GM19467 (cell line): ENCODE results near the gene ARHGAP5.

Source experiments
- ATAC-seq: cut with Tn5 transposase; IDR thresholded peaks from one replicate; pipeline ENCODE4 v1.9.1; 2021; ENCODE audit warnings: mild to moderate bottlenecking, moderate library complexity; ENCODE audit not compliant: unreplicated experiment

The ARHGAP5 gene

DNA sequence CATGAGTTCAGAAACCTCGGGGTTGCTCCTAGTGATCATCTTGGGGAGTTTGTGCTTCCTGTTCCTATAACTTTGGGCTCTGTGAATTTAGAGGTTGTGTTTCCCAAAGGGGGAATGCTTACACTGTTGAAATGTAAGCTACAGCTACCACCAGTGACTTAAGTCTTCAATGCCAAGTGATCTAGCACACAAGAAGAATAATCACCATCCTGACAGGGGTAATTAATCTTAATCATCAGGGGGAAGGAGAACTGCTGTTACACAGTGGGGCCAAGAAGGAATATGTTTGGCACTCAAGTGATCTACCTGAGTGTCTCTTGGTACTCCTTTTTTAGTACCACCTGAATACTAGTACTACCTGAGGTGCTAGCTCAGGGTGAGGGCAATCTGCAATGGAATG lies 89.8 kb downstream of the ARHGAP5 start:
- no peak for ATAC-seq

DNA sequence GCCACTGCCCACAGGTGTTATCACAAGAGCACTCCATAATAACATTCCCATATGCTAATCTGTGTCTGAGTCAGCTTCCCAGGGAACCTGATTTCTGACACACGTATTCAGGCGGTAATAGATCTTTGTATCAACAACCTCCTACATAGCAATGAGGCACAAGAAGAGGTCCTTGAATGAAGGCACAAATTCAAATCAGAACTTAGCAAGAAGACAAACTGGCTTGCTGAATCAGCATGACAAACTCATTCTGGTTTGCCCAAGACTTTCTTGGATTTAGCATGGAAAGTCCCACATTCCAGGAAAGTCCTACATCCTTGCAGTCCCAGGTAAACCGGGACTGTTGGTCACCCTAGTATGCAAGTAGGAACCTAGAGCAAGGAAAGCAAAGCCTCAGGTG lies 90.8 kb downstream of the ARHGAP5 start:
- ATAC-seq, result no peak

DNA sequence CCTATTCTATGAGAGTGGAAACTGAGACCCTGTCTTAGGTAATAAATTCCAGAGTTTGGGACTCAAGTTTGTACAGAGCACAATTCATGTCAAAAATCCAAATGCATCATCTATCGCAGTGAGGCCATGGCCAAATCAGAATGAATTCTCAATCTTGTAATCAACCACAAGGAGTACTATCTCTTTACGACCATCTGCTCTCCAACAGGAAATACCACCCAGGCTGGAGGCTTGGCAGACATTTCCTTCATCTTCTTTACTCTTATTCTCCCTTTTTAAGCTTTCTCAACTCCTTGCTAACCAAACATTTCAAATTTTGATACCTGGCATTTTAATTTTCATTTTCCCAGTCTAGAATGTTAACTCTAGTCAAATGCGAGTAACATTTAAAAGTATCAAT lies 92.1 kb downstream of the ARHGAP5 start:
- ATAC-seq, result no peak

DNA sequence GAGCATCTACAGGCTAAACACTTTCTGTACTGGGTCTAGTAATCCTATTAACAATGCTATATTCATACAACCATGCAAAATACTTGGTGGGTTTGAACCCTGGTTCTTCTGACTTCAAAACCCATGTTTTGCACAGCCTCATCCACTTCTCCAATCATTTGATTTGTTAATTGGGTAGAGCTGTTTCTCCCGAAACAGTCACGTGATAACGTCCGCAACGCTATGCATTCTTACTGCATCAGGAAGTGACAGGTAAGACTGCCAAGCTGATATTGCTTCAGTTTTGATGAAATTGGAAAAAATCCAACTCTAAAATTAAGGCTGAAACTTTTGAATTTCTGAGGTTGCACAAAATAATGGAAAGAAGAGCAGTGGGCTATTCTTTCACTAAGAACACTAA lies 94.4 kb downstream of the ARHGAP5 start:
- ATAC-seq, result no peak

- no peak for ATAC-seq
Measured at GRCh38 chr14:32183151-32184058, 106.3 kb downstream of the ARHGAP5 start.

DNA sequence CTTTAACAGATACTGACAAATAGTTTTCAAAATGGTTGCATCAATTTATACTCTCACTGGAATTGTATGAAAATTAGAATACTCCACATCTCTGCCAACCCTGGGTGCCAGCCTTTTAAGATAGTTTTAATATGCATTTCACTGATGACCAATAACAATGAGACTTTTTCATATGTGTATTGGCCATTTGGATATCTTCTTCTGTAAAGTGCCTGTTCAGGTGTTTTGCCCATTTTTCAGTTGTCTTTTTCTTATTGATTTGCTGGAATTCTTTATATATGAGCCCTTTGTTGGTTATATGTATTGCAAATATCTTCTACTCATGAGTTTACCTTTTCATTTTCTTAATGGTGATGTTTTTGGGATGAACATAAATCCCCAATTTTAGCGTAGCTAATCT lies 108.0 kb downstream of the ARHGAP5 start:
- no peak for ATAC-seq

- ATAC-seq, result peak; percentile 66
Measured at GRCh38 chr14:32186248-32186647, 109.1 kb downstream of the ARHGAP5 start.

DNA sequence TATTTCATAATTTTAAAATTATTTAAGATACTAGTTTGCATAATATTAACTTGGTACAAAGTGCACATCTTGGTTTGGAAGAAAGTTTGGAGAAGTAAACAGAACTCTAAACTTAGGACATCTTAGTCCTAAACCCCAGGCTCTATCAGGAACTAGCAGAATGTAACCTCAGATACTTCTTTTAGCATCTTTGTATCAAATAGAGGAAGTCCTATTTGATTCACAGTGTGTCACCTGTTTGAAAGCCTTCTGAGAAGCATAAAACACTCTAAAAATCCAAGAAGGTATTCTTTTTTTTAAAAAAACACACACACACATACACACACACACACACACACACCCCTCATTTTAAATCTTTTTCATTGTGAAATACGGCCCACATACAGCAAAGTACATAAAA lies 112.7 kb downstream of the ARHGAP5 start:
- no peak for ATAC-seq

GRCh38 chr14:32190673-32191072 lies 113.6 kb downstream of the ARHGAP5 start:
- no peak for ATAC-seq

DNA sequence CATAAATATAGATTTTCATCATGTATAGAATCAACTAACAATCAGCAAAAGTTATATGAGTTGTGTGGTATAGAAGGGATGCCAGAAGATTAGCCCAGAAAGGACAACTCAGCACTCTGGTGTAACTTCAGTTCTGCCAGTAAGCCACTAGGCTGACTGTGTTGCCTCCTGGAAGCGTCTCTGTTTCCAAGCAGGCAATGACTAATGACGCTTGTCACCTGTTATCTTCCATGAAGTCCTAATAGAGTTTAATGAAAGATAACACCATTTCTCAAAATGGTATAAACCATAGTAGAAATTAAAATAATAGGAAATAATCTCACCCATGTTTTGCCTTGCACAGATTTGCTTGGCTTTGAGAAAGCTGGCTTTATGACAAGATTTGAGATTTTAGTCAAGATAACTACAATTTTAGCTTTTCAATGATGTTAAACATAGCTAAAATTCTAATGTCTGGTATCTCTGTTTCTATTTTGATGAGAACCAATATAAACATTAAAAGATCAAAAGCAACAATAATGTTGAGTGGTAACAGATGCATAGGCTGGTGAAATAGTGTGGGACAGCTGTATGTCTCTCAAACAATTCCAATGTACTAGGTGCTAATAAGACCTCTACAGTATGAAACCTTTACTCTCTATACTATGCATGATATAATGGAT lies 115.7 kb downstream of the ARHGAP5 start:
- no peak for ATAC-seq

DNA sequence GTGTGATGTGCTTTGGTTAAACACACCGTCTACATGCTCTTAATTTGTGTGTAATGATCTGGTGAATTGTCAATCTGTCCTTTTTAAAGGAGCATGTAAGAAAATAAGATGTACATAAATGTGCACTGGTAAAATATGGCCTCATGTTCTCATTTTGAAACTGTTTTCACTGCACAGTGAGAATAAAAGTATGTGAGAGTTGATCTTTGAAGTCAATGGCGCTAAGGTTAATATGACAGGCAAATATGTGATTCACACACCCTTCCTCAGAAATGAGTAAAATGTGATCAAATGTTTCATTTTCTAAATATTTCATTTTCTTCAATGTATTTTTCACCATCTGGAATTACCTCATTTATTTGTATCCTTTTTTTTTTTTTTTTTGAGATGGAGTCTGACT lies 116.4 kb downstream of the ARHGAP5 start:
- ATAC-seq, result no peak

GRCh38 chr14:32195636-32196035 lies 118.5 kb downstream of the ARHGAP5 start:
- no peak for ATAC-seq

GRCh38 chr14:32197919-32198318 lies 120.8 kb downstream of the ARHGAP5 start:
- no peak for ATAC-seq

DNA sequence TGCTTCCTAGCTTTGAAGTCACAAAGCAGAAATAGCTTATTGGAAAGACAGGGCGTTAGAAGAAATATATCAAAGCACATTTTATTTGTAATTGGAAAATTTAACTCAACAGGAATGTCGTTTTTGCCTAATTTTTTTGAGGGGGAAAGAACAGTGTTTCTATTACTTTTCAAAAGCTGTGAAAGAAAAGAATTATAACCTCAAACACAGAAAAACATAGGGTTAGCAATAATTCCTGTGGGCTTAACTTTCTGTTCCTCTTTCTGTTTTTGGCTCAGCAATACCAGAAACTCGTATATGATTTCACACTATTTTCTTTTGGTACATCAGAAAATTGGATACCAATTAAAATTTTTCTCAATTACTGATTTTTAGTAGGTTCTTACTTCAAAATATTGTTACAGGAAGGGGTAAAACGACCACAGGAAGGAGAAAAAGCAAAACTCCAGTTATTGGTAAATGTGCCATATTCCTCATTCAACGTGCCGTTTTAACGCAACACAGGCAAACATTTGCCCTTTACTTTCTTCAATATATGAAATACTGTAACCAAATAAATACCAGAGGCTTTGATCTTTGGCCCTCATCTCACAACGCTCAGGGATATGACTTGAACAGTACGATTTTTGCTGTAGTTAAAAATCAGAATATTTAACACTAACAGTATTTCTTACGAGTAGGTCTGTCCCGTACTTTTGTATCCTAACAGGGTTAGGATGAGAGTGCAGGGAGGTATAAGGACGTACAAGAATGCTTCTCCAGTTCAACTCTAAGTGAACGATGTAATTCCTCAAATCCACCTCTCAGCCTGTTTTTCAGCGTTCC lies 123.5 kb downstream of the ARHGAP5 start:
- ATAC-seq, result peak; percentile 1

DNA sequence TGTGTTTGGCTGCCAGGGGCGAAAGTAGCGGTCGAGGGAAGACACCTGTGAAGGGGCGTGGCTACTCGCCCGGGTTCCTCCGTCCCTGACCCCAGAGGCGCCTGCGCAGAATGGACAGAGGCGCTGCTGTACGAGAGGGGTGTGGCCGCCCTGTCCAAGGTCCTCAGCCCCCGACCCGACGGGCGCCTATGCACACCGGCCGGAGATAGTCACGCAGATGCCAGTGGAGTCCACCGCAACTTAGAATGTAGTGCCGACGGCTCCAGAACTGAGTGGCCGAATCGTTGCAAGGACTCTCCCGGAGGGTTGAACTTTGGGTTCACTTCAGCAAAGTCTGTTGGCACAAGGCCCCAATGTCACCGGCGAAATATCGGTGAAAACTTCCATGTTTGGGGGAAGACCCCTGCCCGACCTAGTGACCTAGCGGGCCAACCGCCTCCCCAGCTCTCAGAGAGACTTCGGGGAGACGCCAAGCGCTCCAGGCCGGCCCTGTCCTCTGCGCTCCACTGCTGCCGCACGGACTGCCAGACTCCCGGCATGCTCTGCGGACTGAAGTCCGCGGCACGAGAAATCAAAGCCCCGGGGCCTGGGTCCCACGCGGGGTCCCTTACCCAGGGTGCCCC lies 124.2 kb downstream of the ARHGAP5 start:
- ATAC-seq, result peak; percentile 48

DNA sequence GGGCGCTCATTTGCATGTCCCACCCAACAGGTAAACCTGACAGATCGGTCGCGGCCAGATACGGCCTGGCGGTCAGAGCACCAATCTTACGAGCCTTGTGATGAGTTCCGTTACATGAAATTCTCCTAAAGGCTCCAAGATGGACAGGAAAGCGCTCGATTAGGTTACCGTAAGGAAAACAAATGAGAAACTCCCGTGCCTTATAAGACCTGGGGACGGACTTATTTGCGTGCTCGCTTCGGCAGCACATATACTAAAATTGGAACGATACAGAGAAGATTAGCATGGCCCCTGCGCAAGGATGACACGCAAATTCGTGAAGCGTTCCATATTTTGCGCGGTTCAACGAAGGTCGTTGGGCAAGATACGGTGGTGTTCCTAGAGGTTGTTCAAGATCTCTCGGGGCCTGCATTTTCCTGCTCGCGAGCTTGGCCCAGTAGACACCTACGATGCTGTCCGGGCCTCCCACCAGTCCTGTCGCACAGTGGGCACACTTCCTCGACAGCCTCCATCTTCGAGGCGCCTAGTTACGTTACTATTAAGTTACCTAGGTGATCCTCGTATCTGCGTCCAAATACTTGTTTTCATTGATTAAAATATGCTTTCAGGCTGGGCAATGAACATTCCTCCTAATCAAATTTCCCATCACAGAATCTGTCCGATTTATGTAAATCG lies 124.8 kb downstream of the ARHGAP5 start, which contains the start of gene RNU6-7:
RNU6-7 (plus strand) TSS at position 230 of the 675 bp plus-strand sequence.
- ATAC-seq, result no peak

DNA sequence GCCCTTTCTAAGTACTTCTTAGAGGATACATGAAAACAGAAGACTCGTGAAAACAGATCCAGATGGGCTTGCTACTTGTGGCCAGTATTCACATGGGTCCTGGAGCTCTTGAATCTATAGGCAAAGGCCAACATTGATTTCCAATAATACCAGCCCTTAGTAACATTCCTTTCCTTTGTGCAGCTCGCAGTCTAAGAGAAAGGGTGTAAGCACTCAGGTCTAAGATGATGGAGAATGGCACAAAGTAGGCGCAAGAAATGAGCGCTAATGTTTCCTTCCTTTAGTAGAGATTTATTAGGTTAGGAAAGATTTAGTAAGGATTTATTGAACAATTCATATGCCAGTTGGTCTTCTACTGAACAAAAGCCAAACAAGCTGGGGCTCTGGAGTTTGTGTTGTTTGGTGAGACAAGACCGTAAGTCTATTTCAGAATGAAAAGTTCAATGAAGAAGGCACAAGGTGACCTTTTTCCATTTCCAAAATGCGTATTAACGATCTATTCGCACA lies 125.4 kb downstream of the ARHGAP5 start:
- ATAC-seq, result no peak

DNA sequence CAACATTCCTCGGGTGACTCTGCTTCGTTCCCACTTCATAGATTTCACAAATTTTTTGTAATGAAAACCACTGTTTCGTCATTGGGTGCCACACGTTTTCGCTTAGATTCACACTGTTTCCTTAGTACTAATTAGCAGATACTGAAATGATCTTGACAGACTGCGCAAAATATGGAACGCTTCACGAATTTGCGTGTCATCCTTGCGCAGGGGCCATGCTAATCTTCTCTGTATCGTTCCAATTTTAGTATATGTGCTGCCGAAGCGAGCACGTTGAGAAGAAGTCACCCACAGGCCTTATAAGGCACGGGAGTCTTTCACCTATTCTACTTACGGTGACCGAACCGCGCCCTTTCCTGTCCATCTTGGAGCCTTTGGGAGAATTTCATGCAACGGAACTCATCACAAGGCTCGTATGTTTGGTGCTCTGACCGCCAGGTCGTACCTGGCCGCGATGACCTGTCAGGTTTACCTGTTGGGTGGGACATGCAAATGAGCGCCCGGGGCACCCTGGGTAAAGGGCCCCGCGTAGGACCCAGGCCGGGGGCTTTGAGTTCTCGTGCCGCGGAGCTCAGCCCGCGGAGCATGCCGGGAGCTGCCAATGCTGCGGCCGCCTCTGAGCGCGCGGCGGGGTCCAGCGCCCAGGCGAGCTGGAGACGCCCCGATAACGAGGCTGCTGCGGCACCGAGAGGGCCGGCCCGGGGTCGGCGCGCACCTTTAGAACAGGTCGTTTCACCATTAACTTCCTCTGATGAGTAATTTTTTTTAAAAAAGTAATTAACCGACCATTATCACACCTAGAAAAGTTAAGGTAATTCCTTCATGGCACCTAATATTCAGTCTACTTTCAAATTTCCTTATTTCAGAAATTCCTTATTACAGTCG lies 126.1 kb downstream of the ARHGAP5 start, which contains the start of gene RNU6-8:
RNU6-8 (minus strand) TSS at position 272 of the 885 bp plus-strand sequence.
- peak; percentile 60 for ATAC-seq

- no peak for ATAC-seq
Measured at GRCh38 chr14:32203928-32204357, 126.8 kb downstream of the ARHGAP5 start.
